CD4-positive, alpha-beta T cell treated with Interleukin-17A for 1 hour (primary cell): Measurements from ENCODE around the gene TBX20.
"Not testable (repeated sequence)": the region's sequence is repeated elsewhere in the genome, so short reads cannot be mapped to it uniquely, and the experiment has no call there.

Source experiments
- DNase-seq: peaks from one replicate; pipeline ENCODE4 v3.0.0-alpha.2; 2020

Gene TBX20

DNA sequence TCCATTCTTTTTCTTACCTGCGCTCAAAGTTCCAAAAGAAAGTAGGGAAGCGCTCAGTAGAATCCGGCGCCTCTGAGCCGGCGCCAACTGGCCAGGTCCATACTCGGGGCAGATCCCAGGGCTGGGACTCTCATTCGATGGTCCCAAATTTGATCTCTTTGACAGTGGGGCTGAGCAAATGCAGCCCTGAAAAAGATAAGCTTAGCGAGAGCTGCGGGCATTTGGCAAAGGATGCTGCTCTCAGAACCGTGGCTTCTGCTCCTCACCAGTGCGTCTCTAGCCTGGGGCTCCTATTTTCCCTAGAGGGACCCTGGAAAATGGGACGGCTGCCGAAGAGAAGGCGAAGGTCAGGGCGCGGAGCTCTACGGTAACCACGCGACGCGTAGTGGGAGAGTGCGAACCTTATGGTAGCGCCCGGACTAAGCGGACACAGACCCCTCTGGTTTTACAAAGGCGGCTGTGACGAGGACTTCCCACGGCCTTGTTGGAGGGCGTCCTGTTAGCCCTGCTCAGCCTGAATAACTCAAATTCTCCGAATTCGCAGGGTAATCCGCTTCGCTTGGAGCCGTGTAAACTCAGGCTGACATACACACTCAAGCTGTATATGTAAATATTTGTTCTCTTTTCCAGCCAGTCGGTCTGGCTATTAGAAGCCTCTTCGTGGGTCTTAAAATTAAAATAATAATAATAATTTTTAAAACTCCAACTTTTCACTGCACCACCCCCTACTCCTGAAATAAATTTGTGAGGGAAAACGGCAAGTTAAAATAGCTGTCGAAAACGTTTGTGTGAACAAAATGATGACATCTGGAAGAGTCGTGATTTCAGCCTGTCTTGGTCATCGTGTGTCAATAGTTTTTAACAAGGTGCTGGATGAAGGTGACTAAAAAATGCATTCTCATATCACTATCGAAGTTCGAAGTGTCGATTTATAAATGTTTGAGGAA is 869 bp upstream of the TBX20 start:
- no peak for DNase-seq

DNA sequence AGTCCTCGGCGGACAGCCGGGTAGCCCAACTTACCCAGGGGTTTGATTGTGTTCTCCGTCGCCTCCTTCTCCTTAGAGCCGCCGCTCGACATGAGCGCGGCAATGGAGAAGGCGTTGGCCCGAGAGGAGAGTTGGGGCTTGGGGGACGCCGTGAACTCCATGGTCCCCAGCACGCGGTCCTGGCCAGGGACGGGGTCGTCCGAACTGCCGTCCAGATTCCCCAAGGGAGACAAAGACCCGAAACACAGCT is 515 bp downstream of the TBX20 start:
- no peak for DNase-seq

GRCh38 chr7:35252612-35253459 is 1.1 kb downstream of the TBX20 start:
- DNase-seq = no peak

- no peak for DNase-seq
Observed at GRCh38 chr7:35251606-35252310, 2.1 kb downstream of the TBX20 start.

- no peak for DNase-seq
Observed at GRCh38 chr7:35250941-35251340, 3.0 kb downstream of the TBX20 start.

DNA sequence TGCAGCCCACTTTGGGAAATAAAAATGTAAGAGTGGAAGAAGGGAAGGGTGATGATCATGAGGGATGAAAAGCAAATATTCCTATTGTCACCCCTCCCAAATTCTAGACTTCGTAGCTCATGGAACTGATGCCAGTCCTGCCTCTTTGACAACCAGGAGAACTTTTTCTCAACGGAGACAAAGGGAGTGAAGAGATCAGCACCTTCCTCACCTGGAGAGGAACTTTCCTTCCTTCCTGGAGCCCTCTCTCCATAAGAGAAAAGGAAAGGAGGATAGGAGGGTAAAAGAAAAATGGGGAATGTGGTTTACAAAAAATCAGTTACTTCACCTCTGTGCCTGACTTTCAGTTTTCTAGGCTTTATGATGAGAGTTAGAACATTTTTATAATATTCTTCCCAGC is 3.4 kb downstream of the TBX20 start:
- no peak for DNase-seq

DNA sequence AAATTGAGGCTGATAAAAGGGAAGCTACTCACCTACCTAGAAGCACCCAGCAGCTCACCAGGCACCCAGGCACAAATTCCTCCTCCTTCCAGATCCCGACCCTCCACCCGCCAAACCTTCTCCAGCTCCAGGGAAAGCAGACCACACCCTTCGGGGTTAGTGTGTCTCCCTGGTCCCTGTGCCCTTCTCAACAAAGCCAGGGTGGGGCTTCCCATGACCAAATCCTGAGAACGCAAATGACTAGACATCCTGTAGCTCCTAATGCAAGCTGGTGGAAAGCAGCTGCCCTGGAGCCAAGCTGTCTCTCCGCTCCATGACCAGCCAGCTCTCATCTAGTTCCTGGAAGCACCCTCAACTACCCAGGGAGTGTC is 4.4 kb downstream of the TBX20 start:
- no peak for DNase-seq

DNA sequence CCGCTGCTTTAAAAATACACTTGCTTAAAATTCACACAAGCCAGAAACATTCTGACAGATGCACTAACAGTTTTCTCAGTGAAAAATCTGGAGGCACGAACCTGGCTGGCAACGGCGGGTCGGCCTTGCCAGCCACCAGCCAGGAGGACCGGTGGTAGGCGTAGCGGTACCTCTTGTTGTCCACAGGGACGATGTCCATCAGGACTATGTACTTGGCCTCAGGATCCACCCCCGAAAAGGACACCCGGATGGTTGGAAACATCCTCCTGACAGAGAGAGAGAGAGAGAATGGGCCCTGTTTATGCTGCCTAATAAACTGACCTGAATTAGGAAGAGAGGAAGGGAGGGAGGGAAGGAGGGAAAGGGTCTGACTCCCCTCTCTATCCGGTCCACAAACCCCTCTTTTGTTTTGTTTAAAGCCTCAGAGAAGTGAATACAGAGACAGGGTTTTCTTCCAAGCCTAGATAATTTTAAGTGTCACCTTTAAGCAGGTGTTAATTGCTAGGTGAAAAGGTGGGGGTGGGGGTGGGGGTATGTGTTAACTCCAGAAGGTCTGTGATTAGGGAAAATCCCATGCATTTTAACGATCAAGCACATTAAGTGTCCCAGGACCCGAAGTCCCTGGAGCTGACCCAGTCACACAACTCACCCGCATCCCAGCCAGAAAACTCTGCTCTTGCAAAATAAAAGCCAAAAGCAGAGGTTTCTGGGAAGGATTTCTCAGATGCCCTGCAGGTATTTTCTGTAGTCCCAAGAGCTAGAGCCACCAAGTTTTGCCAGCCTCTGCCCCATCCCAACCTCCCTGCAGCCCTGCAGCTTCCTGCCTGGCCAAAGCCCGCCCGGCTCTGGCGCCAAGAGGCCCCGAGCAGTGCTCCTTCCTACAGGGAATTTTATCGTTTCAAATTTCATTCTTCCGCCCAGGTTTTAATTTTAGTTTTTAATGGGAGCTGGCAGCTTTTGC is 5.0 kb downstream of the TBX20 start:
- no peak for DNase-seq

- DNase-seq = no peak
Observed at GRCh38 chr7:35246819-35247218, 7.1 kb downstream of the TBX20 start.

- DNase-seq = no peak
Observed at GRCh38 chr7:35241884-35242283, 12.0 kb downstream of the TBX20 start.

- no peak for DNase-seq
Observed at GRCh38 chr7:35241436-35241835, 12.5 kb downstream of the TBX20 start.

GRCh38 chr7:35241008-35241407 is 12.9 kb downstream of the TBX20 start:
- not testable (repeated sequence) for DNase-seq

GRCh38 chr7:35238456-35238855 is 15.4 kb downstream of the TBX20 start:
- DNase-seq = not testable (repeated sequence)

GRCh38 chr7:35232994-35233393 is 20.9 kb downstream of the TBX20 start:
- no peak for DNase-seq

DNA sequence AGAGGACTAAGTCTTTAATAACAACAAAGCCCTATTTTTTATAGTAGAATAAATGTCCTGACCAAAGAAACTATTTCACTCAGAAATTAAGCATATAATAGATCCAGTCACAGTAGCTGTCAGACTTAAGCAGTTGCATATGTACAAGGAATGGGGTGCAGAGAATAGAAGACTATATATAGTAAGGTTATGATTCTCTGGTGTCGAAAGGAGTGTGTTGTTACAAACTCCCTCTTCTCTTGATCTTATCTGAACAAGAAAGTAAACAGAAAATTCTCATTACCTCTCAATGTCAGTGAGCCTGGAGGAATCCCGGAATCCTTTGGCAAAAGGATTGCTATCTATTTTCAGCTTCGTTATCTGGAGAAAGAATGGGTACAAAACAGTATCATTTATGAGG is 22.7 kb downstream of the TBX20 start:
- not testable (repeated sequence) for DNase-seq

DNA sequence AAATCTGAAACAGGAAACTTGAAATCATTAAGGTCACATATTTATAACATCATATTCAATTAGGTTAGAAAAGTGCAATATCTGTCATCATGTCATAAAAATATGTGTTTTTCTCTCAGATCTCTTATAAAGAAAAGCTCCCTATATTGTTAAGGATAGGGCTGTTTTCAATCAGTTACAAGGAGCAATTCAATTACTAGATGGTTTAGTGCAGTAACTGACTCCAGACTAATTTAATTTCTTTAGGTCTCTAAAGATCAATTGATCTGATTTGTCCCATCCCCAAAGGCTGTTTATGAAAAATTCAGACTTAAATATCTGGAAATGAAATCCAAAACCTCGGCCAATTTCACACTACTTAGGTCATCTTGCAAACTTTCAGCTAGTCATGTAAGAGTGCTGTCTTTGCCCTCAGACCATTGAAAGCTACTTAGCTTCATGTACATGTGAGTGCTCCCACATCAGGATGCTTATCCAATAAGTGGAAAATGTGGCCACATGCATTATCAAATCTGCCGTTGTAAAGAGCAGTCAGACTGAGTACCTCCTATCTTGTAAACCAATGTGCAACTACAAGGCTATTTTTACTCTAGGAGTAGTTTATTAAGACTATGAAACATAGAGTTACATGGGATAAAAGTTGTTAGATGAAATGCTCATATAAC is 24.7 kb downstream of the TBX20 start:
- not testable (repeated sequence) for DNase-seq

DNA sequence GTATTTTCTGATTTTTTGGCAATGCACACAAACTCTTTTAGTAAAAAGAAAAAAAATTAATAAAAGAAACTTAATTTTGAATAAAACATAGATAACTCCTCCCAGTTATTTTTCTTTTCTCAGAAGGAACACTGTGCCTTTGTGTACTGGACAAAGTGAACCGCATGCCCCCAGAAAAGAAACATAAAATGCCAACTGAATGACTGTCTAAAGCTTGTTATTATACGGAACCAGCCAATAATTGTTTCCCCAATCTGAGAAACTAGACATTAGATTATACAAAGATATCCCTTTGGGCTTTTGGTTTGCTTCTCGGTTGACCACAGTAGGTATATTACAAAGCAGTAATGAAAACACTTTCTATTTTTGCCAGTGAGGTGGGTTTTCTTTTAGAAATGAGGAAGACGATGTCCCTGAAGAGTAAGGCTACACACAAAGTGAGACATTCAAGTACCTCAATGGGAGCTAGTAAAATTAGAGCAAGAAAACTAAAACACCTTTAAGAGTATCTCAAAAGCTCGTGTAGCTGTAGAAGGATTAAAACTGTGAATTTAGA is 25.3 kb downstream of the TBX20 start:
- not testable (repeated sequence) for DNase-seq

DNA sequence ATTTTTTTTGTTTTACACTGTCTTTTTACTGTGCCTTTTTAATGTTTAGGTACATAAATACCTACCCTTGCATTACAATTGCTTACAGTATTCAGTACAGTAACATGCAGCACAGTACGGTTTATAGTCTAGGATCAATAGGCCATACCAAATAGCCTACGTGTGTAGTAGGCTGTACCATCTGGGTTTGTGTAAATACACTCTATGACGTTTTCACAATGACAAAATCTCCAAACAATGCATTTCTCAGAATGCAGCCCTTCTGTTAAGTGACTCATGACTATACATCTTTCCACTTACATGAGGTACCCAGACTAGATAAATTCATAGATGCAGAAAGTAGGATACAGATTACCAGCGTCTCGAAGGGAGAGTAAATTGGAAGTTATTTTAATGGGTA is 26.5 kb downstream of the TBX20 start:
- not testable (repeated sequence) for DNase-seq

DNA sequence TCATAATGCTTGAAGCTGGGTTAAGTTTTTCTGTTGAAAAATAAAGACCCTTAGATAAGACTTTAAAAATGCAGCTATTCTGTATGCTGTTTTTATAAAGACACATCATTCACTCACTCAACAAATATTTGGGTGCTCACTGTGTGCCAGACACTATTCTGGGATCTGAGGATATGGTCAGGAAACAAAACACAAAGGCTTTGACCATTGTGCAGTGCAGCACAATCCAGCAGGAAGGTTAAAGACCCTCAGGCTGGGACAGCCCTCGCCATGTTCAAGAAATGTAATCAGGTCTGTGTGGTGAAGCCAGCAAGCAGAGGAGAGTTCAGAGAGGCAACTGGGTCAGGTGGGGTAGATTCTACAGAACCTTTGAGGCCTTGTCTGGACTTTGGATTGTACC is 31.5 kb downstream of the TBX20 start:
- DNase-seq = not testable (repeated sequence)

GRCh38 chr7:35220176-35220575 is 33.7 kb downstream of the TBX20 start:
- DNase-seq = not testable (repeated sequence)

- DNase-seq = not testable (repeated sequence)
Observed at GRCh38 chr7:35216033-35216432, 37.9 kb downstream of the TBX20 start.
